Subcutaneous abdominal adipose tissue (tissue), 5 donors: ENCODE measurements around the gene MRPS23.

Source experiments
- H3K27ac ChIP-seq: one replicate; pipeline ENCODE4 v1.7.0; 2013; ENCODE audit warnings: low read depth, mild to moderate bottlenecking, inconsistent platforms, low read length, moderate library complexity
- H3K27me3 ChIP-seq, 5 donors: one replicate each; pipeline ENCODE4 v1.7.0; 2013; ENCODE audit warnings: low read length in 5 of 5, inconsistent platforms in 1 of 5; ENCODE audit not compliant: control insufficient read depth in 5 of 5, insufficient read depth in 4 of 5
- H3K36me3 ChIP-seq, 5 donors: one replicate each; pipeline ENCODE4 v1.7.0; 2013; ENCODE audit warnings: low read length in 5 of 5; ENCODE audit not compliant: control insufficient read depth in 5 of 5, insufficient read depth in 5 of 5
- H3K4me1 ChIP-seq, 5 donors: one replicate each; pipeline ENCODE4 v1.7.0; 2013; ENCODE audit warnings: low read length in 5 of 5, mild to moderate bottlenecking in 3 of 5, moderate library complexity in 1 of 5; ENCODE audit not compliant: control insufficient read depth in 5 of 5, insufficient read depth in 5 of 5
- H3K4me3 ChIP-seq, 5 donors: one replicate each; pipeline ENCODE4 v1.7.0; 2013; ENCODE audit warnings: low read length in 5 of 5, low read depth in 1 of 5
- H3K9ac ChIP-seq, 5 donors: one replicate each; pipeline ENCODE4 v1.7.0; 2013; ENCODE audit warnings: low read length in 5 of 5, mild to moderate bottlenecking in 4 of 5, moderate library complexity in 3 of 5
- H3K9me3 ChIP-seq, 5 donors: one replicate each; pipeline ENCODE4 v1.7.0; 2013; ENCODE audit warnings: low read length in 5 of 5; ENCODE audit not compliant: control insufficient read depth in 5 of 5
- donor health status: healthy.
- donor health status: healthy.
- donor health status: healthy.
- donor health status: healthy.
- donor health status: healthy.

The MRPS23 gene

GRCh38 chr17:57849874-57850754, at the start of gene MRPS23:
Gene MRPS23 (minus strand): TSS chr17:57850044. CDS start chr17:57850010, 34 bp downstream.
- peaks cover 4 to 40% (median 32%) of the 10 kb centered on the region in 5 donors for H3K4me1 ChIP-seq
- peak within 1 kb of the TSS; percentile 78 to 88 (median 81) for H3K9ac ChIP-seq
- peak within 1 kb of the TSS; percentile 85 to 98 (median 97) for H3K4me3 ChIP-seq
- peak within 1 kb of the TSS; percentile 84 for H3K27ac ChIP-seq
- no peaks in the 10 kb centered on the region for H3K27me3 ChIP-seq
- no peaks in the 10 kb centered on the region for H3K9me3 ChIP-seq
- peaks cover 0 to 4% (median 3%) of the 10 kb centered on the region in 5 donors for H3K36me3 ChIP-seq

- Histone ChIP-seq H3K4me3 (no peak overlapping the region), H3K9ac (peak overlapping the region in 2 of 5 donors; percentile 33 to 67), H3K4me1 (peaks cover 8 to 66% (median 64%) of the 10 kb centered on the region in 5 donors)
Measured at GRCh38 chr17:57899391-57899790, 49.5 kb upstream of the MRPS23 start.

GRCh38 chr17:57898487-57899311, 48.9 kb upstream of the MRPS23 start:
- H3K4me3 ChIP-seq, result no peak overlapping the region
- peaks cover 8 to 63% (median 63%) of the 10 kb centered on the region in 5 donors for H3K4me1 ChIP-seq
- peak overlapping the region; percentile 70 for H3K27ac ChIP-seq
- no peaks in the 10 kb centered on the region for H3K27me3 ChIP-seq
- H3K9me3 ChIP-seq, result no peaks in the 10 kb centered on the region
- H3K9ac ChIP-seq, result peak overlapping the region in 3 of 5 donors; percentile 30 to 67 (median 35)
- H3K36me3 ChIP-seq, result no peaks in the 10 kb centered on the region

More at GRCh38 chr17:57899391-57899790, 49.5 kb upstream of the MRPS23 start:
- Histone ChIP-seq H3K27ac (peak overlapping the region; percentile 70), H3K27me3 (no peaks in the 10 kb centered on the region), H3K36me3 (no peaks in the 10 kb centered on the region), H3K9me3 (no peaks in the 10 kb centered on the region)

- Histone ChIP-seq H3K4me1 (peaks cover 26 to 78% (median 69%) of the 10 kb centered on the region in 5 donors), H3K9ac (no peak overlapping the region), H3K27me3 (no peaks in the 10 kb centered on the region), H3K4me3 (no peak overlapping the region), H3K27ac (no peak overlapping the region), H3K9me3 (no peaks in the 10 kb centered on the region), H3K36me3 (no peaks in the 10 kb centered on the region)
Measured at GRCh38 chr17:57895382-57896060, 45.7 kb upstream of the MRPS23 start.

- no peak overlapping the region for H3K9ac ChIP-seq
- no peaks in the 10 kb centered on the region for H3K9me3 ChIP-seq
- peaks cover 31 to 79% (median 72%) of the 10 kb centered on the region in 5 donors for H3K4me1 ChIP-seq
- no peak overlapping the region for H3K4me3 ChIP-seq
- no peaks in the 10 kb centered on the region for H3K27me3 ChIP-seq
- H3K36me3 ChIP-seq, result no peaks in the 10 kb centered on the region
- H3K27ac ChIP-seq, result no peak overlapping the region
Measured at GRCh38 chr17:57894848-57895247, 45.0 kb upstream of the MRPS23 start.

- H3K9me3 ChIP-seq, result no peaks in the 10 kb centered on the region
- H3K36me3 ChIP-seq, result no peaks in the 10 kb centered on the region
- no peaks in the 10 kb centered on the region for H3K27me3 ChIP-seq
- peaks cover 35 to 78% (median 72%) of the 10 kb centered on the region in 5 donors for H3K4me1 ChIP-seq
- H3K9ac ChIP-seq, result peak overlapping the region in 4 of 5 donors; percentile 43 to 75 (median 50)
- H3K27ac ChIP-seq, result peak overlapping the region; percentile 84
- peak overlapping the region; percentile 8 to 67 (median 37) for H3K4me3 ChIP-seq
Measured at GRCh38 chr17:57892820-57893595, 43.2 kb upstream of the MRPS23 start.

GRCh38 chr17:57892146-57892819, 42.4 kb upstream of the MRPS23 start:
- no peaks in the 10 kb centered on the region for H3K27me3 ChIP-seq
- peak overlapping the region; percentile 84 for H3K27ac ChIP-seq
- peaks cover 35 to 76% (median 69%) of the 10 kb centered on the region in 5 donors for H3K4me1 ChIP-seq
- peak overlapping the region in 3 of 5 donors; percentile 43 to 53 (median 44) for H3K9ac ChIP-seq
- no peaks in the 10 kb centered on the region for H3K36me3 ChIP-seq
- peak overlapping the region in 2 of 5 donors; percentile 14 to 67 for H3K4me3 ChIP-seq
- H3K9me3 ChIP-seq, result no peaks in the 10 kb centered on the region

- Histone ChIP-seq H3K9ac (no peak overlapping the region), H3K4me1 (peaks cover 37 to 76% (median 69%) of the 10 kb centered on the region in 5 donors), H3K9me3 (no peaks in the 10 kb centered on the region), H3K36me3 (no peaks in the 10 kb centered on the region), H3K27ac (peak overlapping the region; percentile 84), H3K4me3 (no peak overlapping the region), H3K27me3 (no peaks in the 10 kb centered on the region)
Measured at GRCh38 chr17:57890857-57891232, 41.0 kb upstream of the MRPS23 start.
